Activated CD4-positive, alpha-beta T cell treated with anti-CD3 and anti-CD28 coated beads, Interleukin-2, Interleukin-4, amounts not matched to agents 100 ng/mL and 50 ng/mL, durations not matched to agents 16 hours and 8 hours (primary cell): ENCODE data around the gene ADARB2.
"Not testable (repeated sequence)": the region's sequence is repeated elsewhere in the genome, so short reads cannot be mapped to it uniquely, and the experiment has no call there.

Experiments used
- DNase-seq: peaks from one replicate; pipeline ENCODE4 v3.0.0-alpha.2; 2020; ENCODE audit warnings: low spot score

ADARB2 gene

GRCh38 chr10:1641402-1641801 lies 95.9 kb downstream of the ADARB2 start:
- no peak for DNase-seq

- no peak for DNase-seq
These were observed 98.4 kb downstream of the ADARB2 start for GRCh38 chr10:1638889-1639419.

DNA sequence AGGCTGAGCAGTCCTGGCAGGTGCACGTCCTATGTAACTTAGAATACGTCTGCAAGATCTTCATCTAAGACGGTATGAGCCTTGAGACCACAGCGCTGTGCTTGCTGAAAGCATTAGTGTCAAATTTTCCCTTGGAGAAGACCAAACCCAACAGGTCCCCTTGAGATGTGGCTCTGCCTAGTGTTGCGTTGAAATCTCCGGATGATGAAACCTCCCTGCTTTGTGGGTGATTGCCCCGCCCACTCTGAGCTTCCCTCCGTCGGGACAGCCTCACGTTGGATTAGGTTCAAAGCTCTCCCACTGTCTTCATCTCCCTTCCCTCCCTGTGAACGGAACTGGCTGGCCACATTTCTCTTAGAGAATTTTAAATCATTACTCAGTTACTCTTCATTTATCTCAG lies 102.0 kb downstream of the ADARB2 start:
- DNase-seq, result no peak

DNA sequence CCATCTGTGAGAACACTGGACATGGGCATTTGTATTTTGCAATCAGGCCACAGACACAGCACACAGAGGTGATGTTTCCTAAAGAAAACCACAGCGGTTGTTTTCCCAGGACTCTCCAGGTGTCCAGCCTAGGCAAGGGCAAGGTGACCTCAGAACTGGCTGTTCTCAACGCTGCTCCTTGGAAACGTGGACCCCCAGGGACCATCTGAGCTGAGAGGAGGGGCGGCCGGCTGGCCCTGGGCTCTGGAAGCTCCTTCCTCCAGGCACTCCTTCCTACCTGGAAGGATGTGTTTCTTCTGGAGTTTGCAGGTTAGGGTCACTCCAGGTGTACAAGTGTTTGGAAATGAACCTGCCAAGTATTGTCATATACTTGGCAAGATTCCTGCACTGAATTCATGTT lies 103.1 kb downstream of the ADARB2 start:
- DNase-seq, result no peak

DNA sequence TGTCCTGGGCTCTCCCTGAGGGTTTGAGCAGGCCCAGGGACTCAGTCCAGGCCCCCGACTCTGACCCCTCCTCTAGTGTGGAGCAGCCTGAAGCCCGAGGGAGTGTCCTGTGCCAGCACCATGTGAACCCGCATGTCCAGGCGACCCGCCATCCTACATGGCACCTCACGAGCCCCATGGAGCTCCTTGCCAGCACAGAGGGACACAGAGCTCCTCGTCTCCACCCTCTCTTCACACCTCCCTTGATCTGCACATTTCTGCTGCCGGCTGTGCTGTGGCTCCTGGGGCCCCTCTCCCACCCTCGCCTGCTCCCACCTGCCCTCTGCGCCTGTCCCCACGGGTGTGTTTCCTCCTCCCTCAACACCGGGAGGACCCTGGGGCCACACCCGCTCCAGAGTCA lies 103.5 kb downstream of the ADARB2 start:
- no peak for DNase-seq

GRCh38 chr10:1632596-1632995 lies 104.7 kb downstream of the ADARB2 start:
- DNase-seq, result no peak

DNA sequence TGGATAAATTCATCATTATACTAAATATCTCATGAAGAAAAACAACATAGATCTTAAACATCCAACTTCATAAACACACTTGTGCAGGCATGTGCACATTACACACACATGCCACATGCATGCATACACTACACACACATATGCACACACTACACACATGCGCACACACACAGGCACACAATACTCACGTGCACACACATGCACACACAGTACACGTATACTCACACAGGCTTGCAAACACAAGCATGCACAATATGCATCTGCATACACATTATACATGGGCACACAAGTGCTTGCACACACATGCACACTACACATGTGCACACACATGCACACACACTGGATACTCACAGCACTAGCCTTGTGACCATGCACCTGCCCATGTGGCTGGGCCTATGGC lies 105.2 kb downstream of the ADARB2 start:
- no peak for DNase-seq

- DNase-seq, result no peak
These were observed 106.0 kb downstream of the ADARB2 start for GRCh38 chr10:1631282-1631681.

- DNase-seq, result no peak
These were observed 107.0 kb downstream of the ADARB2 start for GRCh38 chr10:1630304-1630703.

GRCh38 chr10:1629326-1630198 lies 107.8 kb downstream of the ADARB2 start:
- DNase-seq, result no peak

GRCh38 chr10:1628757-1629156 lies 108.6 kb downstream of the ADARB2 start:
- DNase-seq, result no peak

- no peak for DNase-seq
These were observed 109.4 kb downstream of the ADARB2 start for GRCh38 chr10:1627945-1628344.

GRCh38 chr10:1626835-1627234 lies 110.5 kb downstream of the ADARB2 start:
- DNase-seq, result no peak

GRCh38 chr10:1626410-1626809 lies 110.9 kb downstream of the ADARB2 start:
- no peak for DNase-seq

DNA sequence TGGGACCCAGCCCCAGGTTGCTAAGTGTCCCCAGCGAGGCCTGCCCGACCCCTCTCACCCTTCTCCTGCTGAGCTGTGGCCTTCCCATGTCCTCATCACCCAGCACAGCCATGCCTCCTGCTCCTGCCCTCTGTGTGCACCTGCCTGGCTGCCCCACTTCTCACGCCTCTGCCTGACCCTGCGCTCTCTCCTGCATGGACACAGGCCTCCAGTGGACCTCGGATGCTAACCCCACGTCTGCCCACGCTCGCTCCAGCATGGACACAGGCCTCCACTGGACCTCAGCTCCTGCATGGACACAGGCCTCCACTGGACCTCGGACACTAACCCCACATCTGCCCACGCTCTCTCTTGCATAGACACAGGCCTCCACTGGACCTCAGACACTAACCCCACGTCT lies 111.6 kb downstream of the ADARB2 start:
- no peak for DNase-seq

GRCh38 chr10:1625079-1625478 lies 112.2 kb downstream of the ADARB2 start:
- DNase-seq, result no peak

DNA sequence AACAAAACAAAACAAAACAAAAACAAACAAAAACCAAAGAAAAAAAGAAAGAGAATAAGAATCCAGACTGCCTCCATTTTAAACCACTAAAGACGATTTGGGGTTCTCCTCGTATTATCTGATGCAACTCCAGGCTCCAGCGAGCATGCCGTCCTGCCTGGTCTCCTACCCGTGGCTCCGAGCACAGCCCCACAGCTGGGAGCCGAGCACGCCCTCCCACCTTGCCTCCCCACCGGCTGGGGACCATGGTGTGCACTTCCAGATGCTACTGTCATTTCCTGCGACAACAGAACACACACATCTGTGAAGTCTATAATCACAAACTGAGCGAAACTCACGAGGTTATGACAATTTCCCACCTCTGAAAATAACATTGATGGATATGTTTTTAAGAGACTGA lies 113.1 kb downstream of the ADARB2 start:
- DNase-seq, result no peak

GRCh38 chr10:1620803-1621202 lies 116.5 kb downstream of the ADARB2 start:
- DNase-seq, result no peak

DNA sequence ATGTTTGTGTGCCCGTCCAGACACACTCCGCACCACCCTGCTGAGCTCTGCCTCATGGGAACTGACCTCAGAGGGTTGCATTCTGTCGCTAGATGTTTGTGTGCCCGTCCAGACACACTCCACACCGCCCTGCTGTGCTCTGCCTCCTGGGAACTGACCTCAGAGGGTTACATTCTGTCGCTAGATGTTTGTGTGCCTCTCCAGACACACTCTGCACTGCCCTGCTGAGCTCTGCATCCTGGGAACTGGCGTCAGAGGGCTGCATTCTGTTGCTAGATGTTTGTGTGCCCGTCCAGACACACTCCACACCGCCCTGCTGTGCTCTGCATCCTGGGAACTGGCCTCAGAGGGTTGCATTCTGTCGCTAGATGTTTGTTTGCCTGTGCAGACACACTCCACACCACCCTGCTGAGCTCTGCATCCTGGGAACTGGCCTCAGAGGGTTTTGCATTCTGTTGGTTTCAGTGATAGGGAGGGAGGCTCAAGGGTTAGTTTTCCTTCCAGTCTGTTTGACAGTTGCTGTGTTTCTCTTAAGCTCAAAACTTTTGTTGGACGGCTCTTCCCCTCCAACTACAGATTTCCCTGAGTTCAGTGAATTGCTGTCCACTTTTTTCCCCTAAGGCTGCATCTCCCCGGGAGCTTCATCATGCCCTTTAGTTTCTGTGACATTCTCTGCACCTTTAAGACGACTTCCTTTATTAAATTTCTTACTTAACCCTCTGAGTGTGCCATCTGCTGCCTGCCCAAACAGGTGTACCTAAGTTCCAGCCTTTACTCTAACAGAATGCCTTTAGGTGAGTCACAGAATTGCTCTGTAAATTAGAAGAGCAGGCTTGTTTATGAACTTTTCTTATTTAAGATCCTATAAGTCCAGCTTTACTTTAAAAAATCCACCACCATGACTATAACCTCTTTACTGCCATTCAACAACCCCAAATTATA lies 119.7 kb downstream of the ADARB2 start:
- DNase-seq, result not testable (repeated sequence)

DNA sequence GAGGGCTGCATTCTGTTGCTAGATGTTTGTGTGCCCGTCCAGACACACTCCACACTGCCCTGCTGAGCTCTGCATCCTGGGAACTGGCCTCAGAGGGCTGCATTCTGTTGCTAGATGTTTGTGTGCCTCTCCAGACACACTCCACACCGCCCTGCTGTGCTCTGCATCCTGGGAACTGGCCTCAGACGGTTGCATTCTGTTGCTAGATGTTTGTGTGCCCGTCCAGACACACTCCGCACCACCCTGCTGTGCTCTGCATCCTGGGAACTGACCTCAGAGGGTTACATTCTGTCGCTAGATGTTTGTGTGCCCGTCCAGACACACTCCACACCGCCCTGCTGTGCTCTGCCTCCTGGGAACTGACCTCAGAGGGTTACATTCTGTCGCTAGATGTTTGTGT lies 120.6 kb downstream of the ADARB2 start:
- DNase-seq, result not testable (repeated sequence)

DNA sequence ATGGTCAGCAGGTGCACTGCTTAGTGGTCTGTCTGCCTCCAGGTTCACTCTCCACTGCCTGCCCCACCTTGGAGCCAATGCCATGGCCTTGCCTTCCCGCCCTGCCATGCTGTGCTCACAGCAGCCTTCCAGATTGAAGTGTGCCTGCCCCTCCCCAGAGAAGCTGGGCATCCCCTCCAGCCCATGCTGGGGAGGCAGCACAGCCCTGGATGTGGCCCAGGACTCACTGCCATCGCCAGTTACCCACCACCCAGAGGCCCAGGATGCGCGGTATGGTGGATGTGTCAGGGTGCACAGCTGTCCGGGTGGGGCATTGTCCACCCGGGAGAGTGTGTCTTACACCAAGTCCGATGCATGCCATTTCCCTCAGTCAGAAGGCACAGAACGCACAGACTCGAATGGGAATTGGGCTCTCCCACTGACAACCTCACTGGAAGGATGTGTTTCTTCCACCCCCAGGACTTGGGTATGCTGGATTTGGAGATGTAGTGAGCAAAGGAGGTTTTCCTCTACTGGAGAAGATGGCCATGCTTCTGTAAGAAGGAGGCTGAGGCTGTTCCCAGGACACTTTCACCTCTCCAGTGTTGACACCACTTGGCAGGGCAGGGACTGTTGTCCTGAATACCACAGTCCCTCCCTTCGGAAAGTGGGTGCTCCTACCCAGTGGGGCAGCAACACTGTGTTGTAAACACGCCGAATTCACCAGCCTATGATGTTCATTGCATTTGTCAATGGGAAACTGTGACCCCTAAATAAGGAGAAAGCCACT lies 122.0 kb downstream of the ADARB2 start:
- no peak for DNase-seq

- no peak for DNase-seq
These were observed 123.8 kb downstream of the ADARB2 start for GRCh38 chr10:1613511-1613910.
